Measurements from ENCODE around the gene DAZAP1.

Gene DAZAP1

DNA sequence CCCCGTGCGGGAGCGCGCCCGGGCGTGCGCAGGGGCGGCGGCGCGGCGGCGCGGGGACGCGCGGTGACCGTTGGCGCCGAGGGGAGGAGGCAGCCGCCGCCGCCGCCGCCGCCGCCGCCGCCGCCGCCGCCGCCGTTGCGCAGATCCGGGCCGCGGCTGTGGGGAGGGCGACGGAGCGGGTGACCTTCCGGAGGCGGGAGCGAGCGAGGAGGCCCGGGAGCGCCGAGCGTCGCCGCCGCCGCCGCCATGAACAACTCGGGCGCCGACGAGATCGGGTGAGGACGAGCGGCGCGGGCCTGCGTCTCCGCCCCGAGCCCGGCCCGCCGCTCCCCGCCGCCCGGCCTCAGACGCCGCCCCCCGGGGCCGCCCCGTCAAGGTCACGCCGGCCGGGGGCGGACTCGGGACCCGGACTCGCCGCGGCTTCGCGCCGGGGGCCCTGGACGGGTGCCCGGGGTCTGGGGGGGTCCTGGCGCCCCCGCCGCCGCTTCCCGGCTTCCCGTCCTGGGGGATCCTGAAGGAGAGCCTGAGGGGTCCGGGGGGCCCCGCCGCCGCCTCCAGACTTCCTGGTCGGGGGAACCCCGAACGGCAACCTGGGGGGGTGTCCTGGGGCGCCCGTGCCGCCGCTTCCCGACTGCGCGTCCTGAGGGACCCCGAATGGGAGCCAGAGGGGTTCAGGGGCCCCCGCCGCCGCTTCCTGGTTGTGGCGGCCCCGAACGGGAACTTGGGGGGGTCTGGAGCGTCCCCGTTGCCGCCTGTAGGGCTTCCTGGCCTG, at the start of gene DAZAP1:
TSS of gene DAZAP1 (plus strand) at position 59 of the 772 bp plus-strand sequence. CDS start at position 247, 188 bp downstream.
- no peak for DNase-seq

DNA sequence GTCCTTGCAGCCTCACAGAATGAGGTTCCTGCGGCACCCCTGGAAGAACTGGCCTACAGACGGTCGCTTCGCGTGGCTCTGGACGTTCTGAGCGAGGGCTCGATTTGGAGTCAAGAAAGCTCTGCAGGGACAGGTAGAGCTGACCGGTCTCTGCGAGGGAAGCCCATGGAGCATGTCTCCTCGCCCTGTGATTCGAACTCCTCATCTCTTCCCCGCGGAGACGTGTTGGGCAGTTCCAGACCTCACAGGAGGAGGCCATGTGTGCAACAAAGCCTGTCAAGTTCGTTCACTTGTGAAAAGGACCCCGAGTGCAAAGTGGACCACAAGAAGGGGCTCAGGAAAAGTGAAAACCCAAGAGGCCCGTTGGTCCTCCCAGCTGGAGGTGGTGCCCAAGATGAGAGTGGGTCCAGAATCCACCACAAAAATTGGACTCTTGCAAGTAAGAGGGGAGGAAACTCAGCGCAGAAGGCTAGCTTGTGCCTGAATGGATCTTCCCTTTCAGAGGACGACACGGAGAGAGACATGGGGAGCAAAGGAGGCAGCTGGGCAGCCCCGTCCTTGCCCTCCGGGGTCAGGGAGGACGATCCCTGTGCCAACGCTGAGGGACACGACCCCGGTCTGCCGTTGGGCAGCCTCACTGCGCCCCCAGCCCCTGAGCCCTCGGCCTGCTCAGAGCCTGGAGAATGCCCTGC, 47.1 kb upstream of the DAZAP1 start:
- no peak for DNase-seq

- peak; percentile 84 for DNase-seq
Observed at GRCh38 chr19:1360818-1361461, 46.4 kb upstream of the DAZAP1 start.

DNA sequence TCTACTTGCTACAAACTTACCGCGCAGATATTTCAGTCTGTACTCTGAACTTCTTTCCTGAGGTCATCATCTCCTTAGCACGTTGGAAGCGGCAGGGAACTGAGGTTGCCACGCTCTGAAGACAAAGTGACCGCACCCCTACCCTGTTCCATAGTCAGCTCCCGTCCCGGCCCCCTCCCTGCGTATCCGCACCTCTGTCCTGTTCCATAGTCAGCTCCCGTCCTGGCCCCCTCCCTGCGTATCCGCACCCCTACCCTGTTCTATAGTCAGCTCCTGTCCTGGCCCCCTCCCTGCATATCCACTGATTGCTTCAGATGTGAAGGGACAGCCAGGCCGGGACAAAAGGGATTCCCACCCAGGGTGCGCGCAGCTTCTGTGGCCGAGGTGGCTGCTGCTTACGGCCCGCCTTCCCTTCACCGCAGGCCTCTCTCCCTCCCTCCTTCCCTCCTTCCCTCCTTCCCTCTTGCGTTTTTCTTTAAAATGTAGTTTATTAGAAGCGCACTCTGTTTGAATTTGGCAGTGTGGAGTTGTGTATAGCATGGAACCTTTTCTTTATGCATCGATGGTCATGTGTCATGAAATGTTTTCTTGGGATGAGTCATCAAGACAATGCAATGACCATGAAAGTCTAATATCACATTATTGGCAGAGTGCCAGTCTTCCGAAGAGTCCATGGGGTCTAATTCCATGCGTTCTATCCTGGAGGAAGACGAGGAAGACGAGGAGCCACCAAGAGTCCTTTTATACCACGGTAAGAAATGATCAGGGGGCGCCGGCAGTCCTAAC, 45.6 kb upstream of the DAZAP1 start:
- peak; percentile 89 for DNase-seq

- no peak for DNase-seq
Observed at GRCh38 chr19:1362387-1363257, 44.8 kb upstream of the DAZAP1 start.

DNA sequence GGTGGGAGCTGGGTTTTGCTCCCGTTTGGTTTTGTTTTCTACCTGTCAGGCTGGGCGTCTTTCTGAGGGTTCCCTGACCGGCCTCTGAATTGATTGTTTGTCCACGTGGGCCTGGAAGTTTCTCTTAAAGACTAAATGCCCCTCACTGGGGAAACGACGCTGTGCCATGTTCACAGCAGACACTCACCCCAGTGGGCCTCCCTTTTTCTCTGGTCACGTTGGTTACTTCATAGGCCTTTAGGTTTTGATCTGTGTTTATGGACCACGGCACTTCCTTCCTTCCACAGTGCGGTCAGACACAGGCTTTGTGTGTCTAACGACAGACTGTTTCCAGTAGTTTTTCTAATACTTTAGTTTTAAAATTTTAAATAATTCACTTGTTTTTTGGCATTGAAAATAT, 43.8 kb upstream of the DAZAP1 start:
- DNase-seq: no peak

DNA sequence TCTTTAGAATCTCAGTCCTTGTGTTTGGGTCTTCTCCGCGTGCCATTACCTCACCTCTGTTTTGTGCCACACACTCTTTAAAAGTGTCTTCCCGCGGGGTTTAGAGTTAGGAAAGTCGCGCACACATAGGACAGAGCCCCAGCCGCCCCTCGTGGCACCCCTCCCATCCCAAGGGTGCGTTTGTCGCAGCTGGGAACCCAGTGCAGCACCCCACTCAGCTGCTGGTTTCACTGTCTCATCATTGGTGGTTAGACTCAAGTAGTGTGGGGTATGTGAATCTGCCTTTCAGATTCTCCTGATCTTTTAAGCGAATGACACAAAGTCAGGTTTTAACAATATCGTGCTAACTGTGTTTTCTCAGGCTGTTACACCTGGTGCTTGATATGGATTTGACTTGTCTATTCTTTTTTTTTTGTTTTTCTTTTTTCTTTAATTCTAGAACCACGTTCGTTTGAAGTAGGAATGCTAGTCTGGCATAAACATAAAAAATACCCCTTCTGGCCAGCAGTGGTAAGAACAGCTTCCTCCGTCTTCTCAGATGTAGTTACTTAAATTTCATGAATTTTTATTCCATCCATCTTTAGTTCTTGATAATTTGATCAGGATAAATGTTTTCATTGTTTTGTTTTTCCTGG, 43.2 kb upstream of the DAZAP1 start:
- no peak for DNase-seq

DNA sequence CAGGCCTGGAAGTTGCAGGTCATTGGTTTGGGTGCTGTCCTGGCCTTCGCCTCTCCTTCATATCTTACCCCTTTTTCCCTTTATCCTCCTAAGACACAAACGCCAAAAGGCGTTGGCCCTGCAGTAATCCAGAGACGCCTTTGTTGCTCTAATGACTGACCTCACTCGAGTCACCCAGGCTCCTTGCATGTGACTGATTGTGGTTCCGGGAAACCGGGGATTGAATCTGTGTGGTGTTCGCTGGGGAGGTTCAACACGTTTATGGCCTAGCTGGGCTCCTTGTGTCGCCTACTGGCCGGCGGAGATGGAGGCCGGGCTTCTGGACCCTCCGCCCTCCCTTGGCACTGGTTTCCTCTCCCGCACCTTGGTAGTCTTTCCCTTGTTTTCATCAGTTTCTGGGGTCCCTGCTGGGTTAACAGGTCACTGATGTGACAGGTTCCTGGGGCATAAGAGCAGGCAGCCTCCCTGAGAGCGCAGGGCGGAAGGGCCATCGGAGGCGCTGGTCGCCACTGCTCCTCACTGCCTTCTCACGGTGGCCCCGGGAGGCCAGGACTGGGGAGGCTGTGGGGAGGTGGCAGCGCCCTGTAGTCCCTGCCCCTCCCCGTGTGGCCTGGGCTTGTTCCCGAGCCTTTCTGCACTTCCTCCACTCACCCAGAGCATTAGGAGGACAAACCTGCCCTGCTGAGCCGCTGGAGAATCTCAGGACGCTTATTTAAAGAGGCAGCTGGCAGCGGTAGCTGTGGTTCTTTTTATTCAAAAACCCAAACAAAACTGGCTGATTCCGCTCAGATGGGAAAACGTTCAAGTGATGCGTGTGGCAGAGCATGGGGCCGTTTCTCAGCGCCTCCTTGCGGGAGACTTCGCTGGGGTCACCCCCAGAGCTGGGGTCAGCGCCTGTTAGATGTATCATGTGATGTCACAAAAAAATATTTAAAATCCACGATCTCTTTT, 41.8 kb upstream of the DAZAP1 start:
- no peak for DNase-seq

- DNase-seq: no peak
Observed at GRCh38 chr19:1366296-1366695, 41.1 kb upstream of the DAZAP1 start.

DNA sequence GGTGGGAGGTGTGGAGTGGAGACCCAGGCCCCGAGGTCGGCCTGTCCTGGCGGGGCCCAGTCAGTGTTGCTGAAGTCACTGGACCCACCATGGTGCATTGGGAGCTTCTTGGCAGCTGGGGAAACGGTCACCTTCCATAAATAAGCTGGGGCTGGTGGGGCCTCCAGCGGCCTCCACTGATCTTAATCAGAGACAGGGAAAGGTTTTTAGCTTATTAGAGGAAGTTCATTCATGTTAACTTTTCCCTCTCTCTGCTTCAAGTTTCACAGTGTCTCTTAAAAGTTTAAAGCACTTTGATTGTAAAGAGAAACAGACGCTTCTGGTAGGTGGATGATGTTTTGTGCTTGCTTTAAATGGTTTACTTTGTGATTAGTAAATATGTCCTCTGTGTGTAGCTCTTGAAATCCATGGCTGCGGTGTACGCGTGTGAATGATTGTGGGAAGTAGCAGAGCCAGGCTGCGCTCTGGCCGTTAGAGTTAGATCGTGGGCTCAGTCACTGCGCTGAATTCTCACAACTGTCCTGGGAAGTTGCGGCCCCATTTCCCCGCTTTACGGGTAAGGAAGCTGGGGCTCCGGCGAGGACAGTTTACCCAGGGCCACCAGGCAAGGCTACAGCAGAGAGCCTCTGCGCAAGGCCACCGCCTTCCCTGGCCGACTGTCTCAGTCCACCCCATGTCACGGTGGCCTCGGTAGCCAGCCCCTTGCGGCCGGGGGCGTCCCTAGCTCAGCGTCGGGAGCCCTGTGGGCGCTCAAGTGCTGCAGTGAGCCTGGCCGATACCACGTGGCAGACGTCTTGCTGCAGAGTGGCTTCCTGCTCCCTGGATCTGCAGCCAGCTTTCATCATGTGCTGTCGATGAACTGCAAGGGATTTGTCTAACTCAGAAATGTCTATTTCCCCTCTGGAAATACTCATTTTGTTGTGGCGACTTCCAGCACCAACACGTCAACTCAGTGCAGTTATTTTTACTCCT, 40.2 kb upstream of the DAZAP1 start:
- no peak for DNase-seq

DNA sequence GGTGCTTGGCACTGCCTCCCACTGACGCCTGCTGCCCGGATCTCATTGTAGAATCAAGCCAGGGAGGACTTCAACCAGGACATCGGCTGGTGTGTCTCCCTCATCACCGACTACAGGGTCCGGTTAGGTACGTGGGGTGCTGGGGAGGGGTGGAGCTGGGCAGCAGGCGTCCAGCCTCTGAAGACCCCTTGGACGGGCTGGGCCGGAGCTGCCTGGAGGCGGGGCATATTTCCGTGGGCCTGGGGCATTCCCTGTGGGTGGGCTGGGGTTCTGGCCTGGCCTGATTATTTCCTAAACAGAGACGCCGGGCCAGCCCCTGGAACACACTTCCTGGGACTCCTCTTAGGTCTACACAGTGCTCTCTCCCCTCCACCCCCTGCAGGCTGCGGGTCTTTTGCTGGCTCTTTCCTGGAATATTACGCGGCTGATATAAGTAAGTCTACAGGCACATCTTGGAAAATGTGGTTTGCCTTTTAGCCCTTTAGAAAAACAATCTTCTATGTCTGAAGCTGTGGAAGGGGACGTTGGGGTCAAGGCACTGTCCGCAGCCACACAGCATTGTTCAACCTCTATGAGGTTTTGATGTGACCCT, 38.1 kb upstream of the DAZAP1 start:
- no peak for DNase-seq

- DNase-seq: no peak
Observed at GRCh38 chr19:1370579-1371361, 36.6 kb upstream of the DAZAP1 start.

DNA sequence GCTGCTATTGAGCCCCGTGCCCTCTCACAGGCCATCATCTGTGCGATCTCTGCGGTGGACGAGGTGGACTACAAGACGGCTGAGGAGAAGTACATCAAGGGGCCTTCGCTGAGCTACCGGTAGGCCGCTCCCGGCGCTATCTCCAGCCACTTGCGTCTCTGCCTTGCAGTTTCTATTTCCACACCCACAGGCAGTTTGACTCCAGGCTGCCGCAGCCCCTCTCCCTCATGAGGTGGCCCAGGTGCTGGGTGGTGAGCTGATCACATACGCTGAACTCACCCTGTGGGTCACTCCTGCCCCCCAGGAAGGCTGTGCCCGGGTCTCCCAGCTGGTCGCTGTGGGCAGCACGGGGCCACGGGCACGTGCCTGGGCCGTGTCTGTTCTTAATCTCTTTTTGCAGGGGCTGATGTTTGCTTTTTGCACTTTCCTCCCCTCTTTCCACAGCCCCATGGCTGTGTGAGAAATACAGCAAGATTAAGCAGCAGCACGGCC, 34.3 kb upstream of the DAZAP1 start:
- DNase-seq: no peak

- no peak for DNase-seq
Observed at GRCh38 chr19:1373534-1374249, 33.7 kb upstream of the DAZAP1 start.

- DNase-seq: no peak
Observed at GRCh38 chr19:1374250-1374577, 33.2 kb upstream of the DAZAP1 start.

DNA sequence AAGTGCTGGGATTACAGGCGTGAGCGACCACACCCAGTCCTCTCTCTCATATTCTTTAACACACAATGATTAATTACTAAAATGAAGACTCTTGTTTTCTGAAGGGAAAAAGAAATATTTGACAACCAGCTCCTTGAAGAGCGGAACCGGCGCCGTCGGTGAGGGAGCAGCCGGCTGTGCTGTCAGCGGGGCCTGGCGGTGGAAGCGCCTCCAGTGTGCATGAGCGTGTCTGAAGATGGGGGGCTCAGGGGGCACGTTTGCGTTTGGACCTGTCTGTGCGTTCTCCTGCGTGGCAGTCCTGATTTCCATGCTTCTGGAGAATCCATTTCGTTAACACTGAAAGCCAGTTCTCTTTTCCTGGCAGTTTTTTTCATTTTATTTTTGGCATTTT, 31.0 kb upstream of the DAZAP1 start:
- DNase-seq: no peak
